ENCODE measurements around the gene INPP5A. TPM values are rescaled to one million over a fixed set of nuclear protein-coding genes. Genes with fewer than 3 reads are reported as not detected.

The INPP5A gene
- total and polyA plus RNA-seq, 11 donors = 38.6 to 179 (median 102) TPM

- TF ChIP-seq POLR2A (IDR thresholded peaks at IDR 0.05) = no peak
- no peak for TF ChIP-seq CTCF (IDR thresholded peaks at IDR 0.05)
- DNase-seq (peak in 1 of 5 donors; percentile 4), ATAC-seq (no peak)
- Histone ChIP-seq H3K27ac (no peak overlapping the region), H3K4me3 (no peak overlapping the region), H3K27me3 (peaks cover 0 to 37% (median 10%) of the 10 kb centered on the region in 9 donors), H3K4me1 (no peaks in the 10 kb centered on the region), H3K36me3 (no peaks in the 10 kb centered on the region), H3K9me3 (no peaks in the 10 kb centered on the region)
- intact Hi-C loops (cut with DNase I) = no loop called here
- 73 to 77% (median 75%) methylated on average over 33 to 38 of the region's 38 CpGs for WGBS, 4 donors
These were observed 271.9 kb downstream of the INPP5A start for GRCh38 chr10:132809232-132810140.

- ATAC-seq (no peak), DNase-seq (peak in 2 of 5 donors; percentile 5 to 20)
- Histone ChIP-seq H3K27ac (no peak overlapping the region), H3K27me3 (peaks cover 0 to 43% (median 10%) of the 10 kb centered on the region in 9 donors), H3K9me3 (no peaks in the 10 kb centered on the region), H3K4me1 (no peaks in the 10 kb centered on the region), H3K36me3 (no peaks in the 10 kb centered on the region), H3K4me3 (no peak overlapping the region)
- TF ChIP-seq CTCF (IDR thresholded peaks at IDR 0.05) (no peak), POLR2A (IDR thresholded peaks at IDR 0.05) (no peak)
- 72 to 83% (median 79%) methylated on average over 33 to 39 of the region's 39 CpGs for WGBS, 4 donors
- intact Hi-C loops (cut with DNase I) = no loop called here
These were observed 272.7 kb downstream of the INPP5A start for GRCh38 chr10:132810141-132810806.

- ATAC-seq = no peak
- TF ChIP-seq POLR2A (IDR thresholded peaks at IDR 0.05) = no peak
- TF ChIP-seq CTCF (IDR thresholded peaks at IDR 0.05) = no peak
- 62 to 72% (median 71%) methylated on average over 26 to 33 of the region's 33 CpGs for WGBS, 4 donors
- intact Hi-C loops (cut with DNase I) = no loop called here
- no peaks in the 10 kb centered on the region for H3K9me3 ChIP-seq
- peaks cover 0 to 51% (median 10%) of the 10 kb centered on the region in 9 donors for H3K27me3 ChIP-seq
- no peak overlapping the region for H3K27ac ChIP-seq
- H3K4me3 ChIP-seq = no peak overlapping the region
- no peaks in the 10 kb centered on the region for H3K4me1 ChIP-seq
- peak in 3 of 5 donors; percentile 15 to 59 (median 22) for DNase-seq
- no peaks in the 10 kb centered on the region for H3K36me3 ChIP-seq
These were observed 273.5 kb downstream of the INPP5A start for GRCh38 chr10:132810807-132811700.
